CD1c-positive myeloid dendritic cell (primary cell): ENCODE results near the gene SMIM20.
"Not testable (repeated sequence)": the region's sequence is repeated elsewhere in the genome, so short reads cannot be mapped to it uniquely, and the experiment has no call there.

Source experiments
- DNase-seq: peaks from one replicate; pipeline ENCODE4 v3.0.0-alpha.2; 2016; ENCODE audit errors: extremely low spot score

Gene SMIM20

DNA sequence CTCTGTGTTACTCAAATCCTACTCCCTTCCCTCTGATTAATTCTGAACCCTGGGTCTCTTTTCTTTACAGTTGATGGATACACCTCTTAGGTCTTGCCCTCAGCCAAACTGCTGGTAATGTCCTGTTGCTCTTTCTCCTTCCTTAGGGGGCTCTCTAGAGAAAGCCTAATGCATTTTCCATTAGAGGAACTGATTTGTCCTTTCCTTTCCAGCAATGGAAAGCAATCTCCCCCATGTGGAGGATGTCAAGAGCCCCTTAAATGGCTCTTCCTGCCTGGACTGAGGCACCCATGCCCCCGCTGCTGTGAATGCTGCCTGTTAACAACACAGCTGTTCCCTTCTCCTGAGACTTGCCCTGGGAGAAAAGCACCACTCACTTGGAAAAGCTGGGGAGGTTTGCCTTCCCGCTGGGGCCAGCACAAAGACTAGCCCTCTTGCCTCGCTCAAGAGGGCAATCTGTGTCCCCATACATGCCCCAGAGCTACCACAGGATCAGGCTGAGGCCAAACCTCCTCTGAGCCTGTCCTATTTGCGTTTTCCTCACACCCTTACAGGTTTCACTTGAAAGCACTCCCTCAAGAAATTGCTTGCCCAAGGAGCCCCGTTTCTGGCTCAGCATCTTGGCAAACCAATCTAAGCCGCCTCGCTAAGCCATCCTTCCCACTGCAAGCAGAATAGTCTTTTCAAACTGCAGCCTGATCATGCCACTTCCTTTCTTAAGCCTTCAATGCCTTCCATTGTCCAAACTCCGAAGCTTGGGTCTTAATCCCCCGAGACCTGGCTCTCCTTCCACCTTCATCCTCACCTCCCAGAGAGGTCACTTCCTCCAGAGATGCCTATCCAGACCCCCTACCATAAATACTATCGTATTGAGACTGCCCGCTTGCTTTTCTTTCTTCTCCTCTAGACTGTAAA, 23.2 kb upstream of the SMIM20 start:
- no peak for DNase-seq

DNA sequence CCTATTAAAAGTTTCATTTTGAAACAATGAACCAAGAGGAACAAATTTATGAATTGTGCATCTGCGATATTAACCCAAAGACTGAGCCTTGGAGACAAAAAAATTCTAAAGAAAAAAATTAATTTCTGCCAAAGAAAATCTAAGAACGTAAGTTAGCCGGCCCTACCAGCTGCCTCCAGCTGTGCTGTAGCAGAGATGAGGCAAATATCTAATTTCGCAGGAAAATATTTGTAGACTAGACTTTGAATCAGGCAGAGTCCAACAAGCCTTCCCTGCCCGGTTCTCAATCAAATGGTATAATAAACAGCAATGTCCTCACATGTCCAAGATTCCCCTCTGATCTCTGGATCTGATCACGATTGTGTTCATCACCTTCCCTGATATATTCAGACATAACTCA, 21.2 kb upstream of the SMIM20 start:
- no peak for DNase-seq

DNA sequence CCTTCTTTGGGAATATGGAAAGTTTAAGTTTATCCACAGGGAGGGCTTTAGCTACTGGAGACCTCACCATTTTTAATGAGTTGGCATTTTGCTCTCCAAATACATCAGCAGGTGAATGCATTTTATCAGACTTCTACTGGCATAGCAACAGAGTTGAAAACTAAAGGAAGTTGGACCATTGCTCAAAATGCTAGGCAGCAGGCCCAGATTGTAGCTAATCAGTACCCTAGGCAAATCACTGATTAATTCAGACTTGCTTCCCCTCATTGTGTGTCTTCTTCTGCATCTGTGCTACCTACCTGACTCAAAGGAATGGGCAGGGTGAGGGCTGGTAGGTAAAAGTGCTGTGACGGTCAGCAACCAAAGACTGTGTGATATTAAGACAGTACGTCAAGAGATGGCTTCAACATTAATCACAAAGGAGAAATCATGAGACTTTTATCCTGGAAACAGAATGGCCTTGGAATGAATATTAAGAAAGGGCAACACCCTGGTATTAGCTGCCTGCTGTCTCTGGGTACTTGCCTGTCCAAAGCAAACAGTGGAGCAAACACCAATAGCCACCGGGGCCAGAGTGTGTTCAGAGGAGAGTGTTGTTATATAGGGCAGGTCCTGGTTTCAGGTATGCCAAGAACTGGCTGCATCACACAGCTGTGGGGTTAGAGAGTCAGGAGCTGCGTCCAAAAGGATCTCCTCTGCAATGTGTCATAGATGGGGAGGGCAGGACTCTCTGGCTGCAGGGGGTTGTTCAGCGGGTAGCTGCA, 17.1 kb upstream of the SMIM20 start:
- no peak for DNase-seq

DNA sequence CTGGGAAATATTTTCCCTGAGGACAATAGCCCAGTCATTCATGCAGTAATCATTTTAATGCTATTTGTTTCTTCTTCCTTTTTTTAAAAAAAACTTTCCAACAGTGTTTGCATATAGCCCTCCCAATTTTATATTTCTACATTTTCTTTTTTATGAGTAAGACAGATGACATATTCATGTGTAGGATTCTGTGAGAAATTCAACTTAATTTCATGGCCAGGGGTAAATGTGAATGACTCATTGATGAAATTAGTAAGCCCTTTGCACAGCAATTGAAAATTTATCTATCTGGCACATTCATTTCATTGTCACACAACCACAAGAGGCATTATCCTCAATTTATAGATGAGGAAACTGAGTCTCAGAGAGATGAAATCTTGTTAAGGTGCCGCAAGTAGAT, 13.7 kb upstream of the SMIM20 start:
- no peak for DNase-seq

DNA sequence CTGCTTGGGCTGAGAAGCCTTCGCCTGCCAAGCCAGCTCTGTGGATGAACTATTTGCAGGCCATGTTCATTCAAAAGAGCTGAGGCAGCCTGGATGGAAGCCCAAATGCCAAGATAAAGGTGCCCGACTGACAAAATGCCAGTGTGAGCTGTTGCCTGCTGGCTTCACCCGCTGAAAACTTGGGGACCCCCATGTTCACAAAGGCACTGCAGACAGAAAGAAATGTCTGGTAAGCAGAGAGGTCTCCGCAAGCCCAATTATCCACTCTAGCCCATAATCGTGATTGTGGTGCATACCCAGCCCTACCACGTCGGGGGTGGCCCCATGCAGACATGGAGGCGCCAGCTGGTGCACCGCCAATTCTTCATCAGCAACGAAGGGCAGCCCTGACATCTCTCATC, 13.0 kb upstream of the SMIM20 start:
- no peak for DNase-seq

DNA sequence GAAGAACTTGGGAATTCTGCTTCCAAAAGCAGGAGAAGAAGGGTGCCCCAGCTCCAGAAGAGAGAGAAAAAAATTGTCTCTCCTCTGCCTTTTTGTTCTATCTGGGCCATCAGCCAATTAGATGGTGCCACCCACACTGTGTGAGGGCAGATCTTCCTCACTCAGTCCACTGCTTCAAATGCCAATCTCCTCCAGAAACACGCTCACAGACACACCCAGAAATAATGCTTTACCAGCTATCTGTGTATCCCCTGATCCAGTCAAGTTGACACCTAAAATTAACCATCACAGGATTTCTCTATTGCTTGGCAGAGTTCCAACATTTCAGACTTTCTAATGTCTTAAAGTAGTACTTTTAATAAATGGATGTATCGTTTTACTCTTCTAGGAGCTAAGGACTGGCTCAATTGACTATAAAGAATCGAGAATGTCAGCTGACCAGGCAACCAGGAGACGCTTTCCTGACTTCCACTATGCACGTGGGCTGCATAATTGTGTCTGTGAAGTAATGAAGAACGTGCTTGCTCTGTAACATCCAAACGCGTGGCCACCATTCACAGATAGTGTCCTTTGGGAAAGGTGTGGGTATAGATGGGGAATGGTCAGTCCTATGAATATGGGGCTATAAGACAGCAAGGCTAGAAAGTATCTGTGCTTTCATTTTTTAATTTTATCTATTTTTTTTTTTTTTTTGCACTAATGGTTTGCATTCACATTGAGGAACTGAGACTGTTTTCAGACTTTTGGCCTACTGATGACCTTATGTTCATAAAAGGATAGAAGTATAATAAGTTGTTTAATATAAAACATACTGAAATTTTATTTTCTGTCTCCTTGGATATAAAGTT, 9.9 kb upstream of the SMIM20 start:
- DNase-seq: peak; percentile 12

DNA sequence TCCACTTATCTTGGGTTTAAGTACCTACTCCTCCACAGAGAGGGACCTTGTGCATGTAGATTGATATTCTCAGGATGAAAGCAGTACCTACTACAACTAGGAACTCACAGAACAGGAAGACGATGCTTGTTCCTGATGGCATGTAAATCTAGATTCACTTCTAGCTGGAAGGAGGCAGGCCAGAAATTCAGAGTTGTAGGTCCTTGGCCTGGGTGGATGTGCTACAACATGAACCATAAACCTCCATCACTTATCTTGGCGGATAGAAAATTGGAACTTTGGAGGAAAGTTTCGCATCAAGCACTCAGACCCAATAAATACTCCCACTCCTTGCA, 9.3 kb upstream of the SMIM20 start:
- peak; percentile 31 for DNase-seq

DNA sequence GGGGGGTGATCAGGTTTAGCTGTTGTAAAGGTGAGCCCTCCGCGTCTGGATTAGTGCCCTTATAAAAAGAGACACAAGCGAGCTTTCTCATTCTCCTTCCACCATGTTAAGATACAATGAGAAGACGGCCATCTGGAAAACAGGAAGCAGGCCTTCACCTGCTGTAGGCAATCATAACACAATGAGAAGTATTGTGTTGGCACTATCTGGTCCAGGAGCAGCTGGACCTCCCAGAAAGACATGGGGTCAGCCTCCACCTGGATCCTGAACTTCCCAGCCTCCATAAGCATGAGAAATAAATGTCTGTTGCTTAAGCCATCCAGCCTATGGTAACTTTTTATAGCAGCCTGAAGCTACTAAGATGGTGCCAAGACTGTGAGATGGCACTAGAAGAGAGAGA, 8.6 kb upstream of the SMIM20 start:
- no peak for DNase-seq

DNA sequence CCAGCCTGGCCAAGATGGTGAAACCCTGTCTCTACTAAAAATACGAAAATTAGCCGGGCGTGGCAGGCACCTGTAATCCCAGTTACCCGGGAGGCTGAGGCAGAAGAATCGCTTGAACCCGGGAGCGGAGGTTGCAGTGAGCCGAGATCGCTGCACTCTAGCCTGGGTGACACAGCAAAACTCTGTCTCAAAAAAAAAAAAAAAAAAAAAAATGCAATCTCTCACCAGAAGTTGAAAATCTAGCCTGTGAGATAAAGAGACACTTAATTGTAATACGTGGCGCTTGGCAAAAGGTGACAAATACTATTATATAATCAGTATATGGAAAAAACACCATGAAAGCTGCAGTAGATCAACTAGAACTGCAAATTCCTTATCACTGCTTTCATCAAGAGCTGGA, 7.9 kb upstream of the SMIM20 start:
- DNase-seq: not testable (repeated sequence)

DNA sequence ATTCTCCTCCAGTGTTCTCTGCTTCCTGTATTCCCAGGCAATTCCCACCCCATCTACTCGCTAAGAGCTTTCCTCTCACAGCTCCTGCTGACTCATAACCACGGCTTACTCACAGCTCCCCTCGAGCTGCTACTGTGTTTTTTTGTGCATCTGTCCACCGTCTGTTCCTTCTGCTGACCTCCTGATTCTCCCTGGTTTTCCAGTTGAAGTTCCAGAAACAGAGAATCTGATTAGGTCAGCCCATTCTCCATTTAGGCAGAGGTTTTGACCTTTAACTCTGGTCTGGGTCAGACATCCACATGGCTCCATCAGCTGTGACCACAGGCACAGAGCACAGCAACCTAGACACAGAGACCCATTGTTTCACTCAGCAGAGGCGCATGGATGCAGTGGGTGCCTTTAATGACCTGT, 5.5 kb upstream of the SMIM20 start:
- peak; percentile 31 for DNase-seq

DNA sequence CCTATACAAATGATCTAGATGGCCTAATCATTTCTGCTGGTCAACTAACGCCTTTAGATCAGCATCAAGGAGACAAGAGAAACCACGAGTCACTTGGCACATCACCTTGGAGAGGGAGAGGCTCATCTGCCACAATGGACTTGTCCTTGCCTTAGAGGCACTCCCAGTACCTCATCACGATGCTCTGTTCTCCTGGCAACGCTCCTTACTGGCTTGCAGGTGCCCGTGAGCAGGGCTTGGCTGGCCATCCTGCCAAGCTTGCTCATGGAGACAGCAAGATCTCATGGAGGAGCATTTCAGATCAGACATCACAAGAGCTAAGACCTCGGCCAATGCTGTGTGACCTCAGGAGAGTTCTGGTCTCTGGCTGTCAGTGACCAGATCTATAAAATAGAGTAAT, 2.7 kb upstream of the SMIM20 start:
- no peak for DNase-seq

DNA sequence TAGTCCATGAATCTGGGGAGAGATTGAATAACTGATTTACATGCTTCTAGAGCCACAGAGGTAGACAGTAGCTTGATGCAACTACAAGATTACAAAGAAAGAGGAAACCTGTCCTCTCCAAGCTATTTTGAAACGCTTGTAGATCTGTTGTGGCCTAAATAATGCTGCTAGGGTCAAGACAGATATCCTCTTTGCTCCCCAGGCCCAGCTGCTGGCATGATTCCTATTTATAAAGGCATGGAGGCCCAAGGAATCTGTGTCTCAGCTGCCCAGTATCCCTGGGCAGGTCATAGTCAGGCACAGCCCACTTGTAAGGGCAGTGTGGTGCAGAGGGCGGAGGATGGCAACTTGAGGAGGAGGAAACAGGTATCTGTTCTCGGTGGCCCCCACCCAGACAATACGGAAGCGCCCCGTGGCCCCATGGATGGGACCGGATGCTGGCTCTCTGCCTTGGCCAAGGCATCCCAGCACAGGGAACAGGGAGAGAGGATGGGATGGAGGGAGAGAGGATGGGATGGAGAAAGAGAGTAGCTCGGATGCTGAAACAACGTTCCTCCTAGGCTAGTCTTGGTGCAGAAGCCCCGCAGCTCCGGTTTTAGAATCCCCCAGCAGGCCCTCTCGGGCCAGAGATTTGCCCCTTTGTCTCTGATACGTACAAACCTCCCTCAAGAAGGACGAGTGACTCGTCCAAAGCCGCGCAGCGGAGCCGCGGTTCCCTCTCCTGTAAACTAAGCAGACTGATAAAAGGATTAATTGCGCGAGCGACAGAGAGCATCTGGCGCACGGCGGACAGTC, 767 bp upstream of the SMIM20 start:
- peak; percentile 37 for DNase-seq

DNA sequence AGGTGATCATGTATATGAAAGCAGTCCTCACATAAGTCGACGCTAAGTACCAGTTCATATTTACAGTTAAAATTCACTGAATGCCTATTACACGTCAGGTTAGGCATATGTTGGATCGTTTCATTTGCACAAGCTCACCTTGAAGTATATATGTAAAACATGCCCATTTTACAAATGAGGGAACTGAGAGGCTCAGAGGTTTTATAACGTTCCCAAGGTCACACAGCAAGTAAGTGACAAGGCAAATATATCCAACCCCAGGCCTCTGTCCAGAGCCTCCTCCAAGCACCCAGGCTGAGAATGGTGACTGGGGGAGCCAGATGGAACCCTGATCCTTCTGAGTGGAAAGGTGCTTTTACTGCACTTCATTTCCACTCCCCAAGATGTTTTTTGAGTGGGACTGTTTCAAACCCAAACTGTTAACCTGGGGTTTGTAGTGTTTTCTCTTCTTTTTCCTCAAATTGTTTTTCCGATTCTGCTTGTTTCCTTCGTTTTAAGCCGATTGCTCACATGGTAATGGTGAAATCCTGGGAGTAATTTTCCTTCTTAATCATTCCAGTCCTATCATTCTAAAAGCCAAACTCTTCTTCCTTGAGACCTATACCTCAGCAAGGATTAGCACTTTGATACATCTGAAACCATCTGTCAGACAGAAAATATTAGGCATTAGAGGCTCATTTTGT, 791 bp downstream of the SMIM20 start:
- peak; percentile 20 for DNase-seq

DNA sequence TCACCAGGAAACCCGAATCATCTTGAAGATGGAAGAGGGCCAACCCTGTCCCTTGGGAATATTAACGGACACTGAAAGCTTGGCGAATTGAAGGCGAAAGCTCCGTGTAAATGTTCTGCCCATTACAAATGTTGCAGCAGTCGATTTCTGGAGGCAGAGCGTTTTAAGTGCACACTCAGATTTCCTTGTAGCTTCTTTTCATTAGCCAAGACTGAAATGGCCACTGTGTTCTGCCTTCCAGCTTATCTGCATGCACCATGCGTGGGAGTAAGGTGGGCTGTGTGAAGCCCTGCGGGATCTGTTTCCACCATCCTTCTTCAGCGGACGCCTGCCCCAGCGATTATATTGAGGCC, 1.3 kb downstream of the SMIM20 start:
- DNase-seq: no peak

DNA sequence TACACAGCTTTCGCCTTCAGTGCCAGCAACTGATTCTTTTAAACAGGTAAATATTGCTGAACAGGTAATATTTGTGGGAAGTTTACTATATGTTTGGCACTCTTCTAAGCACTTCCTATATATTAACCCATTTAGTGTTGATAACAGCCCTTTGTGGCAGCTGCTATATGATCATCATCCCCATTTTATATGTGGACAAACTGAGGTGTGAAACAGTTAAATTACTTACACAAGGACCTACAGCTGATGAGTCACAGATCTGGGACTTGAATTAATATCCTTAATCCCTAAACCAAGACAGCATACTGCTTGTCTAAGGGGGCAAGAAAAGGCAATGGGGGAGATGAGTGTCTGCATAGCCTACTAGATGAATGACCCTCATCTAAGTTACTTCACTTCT, 2.9 kb downstream of the SMIM20 start:
- DNase-seq: no peak

DNA sequence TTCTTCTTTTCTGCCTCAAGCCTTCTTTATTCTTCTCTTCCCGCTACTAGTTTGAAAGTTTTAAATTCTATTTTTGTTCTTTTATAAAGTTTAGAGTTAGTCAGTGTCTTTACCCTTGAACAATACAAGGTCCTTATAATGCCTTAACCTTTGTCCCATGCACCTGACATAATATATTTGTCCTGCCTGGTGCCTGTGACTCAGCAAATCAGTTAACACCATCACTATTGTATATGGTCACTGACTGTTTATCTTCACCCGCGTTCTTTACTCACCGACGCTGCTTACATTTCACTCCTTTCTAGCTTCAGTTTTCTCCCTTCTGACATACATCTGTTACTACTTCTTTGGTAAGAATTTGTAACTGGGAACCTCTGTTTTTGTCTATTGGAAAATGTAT, 5.7 kb downstream of the SMIM20 start:
- DNase-seq: no peak

DNA sequence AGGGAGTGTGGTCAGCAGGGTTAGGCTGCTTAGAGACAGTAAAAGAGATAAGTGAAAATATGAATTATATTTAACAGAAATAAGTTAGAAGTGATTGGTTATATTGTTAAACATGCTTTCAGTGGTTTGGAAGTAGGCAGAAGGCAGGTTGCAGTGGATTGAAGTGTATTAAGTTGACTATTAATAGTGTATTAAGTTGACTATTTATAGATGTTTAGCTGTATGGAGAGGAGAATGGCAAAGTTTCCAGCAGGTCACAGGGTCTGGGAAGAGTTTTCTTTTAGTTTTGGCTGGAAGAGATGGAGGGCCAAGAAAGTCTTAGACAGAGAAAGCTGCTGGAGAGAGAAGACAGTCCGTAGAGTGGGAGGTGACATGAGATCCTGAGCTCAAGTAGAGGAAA, 7.9 kb downstream of the SMIM20 start:
- no peak for DNase-seq

DNA sequence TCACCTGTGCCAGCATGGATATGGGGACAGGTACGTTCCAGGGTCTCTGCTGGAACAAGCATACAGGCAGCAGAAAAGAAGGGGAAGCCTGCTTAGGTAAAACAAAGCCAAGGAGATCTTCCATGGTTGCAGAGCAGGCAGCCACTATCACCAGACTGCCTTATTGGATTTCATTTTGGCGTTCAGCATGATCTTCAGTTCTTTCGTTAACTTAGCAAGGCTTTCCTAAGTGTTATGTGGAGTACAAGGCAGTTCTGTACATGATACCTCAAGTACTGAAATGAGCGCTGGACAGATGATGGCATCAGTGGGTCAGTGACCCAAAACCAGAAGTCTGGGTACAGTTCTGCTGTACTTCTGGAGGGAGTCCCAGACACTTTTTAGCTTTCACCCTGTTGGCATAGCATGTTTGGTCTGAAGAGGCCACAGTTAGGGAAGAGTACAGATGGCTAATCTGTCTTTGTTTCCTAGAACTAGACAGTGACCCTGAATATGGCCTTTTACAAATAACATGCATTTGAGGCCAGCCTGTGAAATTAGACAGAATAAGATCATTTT, 8.9 kb downstream of the SMIM20 start:
- DNase-seq: no peak

DNA sequence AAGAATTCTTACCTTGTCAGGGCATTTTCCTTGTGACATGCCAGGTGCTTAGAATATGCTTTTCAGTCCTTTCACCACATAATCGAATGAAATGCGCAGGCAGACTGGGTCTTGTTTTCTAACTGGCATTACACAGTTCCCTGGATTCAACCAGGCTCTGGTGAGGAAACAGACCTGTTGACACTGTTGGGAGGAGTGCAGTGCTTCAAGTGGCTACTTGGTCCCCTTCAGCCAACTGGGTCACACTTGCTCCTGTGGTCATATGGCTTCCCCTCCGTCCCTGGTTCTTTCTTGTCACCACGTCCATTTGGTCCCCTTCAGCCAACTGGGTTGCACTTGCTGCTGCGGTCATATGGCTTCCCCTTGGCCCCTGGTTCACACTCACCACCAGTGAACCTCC, 9.7 kb downstream of the SMIM20 start:
- no peak for DNase-seq

DNA sequence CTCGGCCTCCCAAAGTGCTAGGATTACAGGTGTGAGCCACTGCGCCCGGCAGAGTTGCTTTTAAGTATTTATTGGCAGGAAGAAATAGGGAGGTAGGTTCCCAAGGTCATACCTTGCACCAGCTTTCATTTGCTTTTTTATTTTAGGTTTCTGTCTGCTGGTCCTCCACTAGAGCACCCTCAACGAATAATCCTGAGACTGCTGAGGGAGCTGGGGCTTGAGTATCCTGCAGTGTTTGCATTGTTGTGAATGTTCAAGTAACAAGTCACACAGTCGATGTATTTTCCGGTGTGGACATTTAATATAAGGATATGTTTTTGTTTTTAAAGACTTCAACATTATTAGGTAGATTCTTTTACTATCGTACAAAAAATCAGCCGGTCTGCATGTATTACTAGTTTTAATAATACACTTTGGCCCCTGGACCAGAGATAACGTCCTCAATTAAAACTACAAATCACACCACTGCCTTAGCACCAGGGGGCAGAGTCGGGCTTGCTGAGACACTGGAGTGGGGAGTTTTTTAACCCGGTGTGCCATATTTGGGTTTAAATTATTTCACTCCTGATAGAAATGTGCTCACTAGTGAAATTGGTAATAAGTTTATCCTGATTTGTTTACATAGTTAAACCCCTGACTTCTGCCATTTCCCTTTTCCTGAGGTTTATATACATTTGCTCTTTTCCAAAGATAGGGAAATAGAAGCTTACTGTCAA, 11.6 kb downstream of the SMIM20 start:
- DNase-seq: peak; percentile 56
